D721Med (cell line): ENCODE data around the gene RAP1B.
"Not testable (repeated sequence)": the region's sequence is repeated elsewhere in the genome, so short reads cannot be mapped to it uniquely, and the experiment has no call there.

Experiments
- DNase-seq: peaks from one replicate; pipeline ENCODE4 v3.0.0; 2011; ENCODE audit warnings: low spot score; ENCODE audit not compliant: insufficient read length
- FAIRE-seq: peaks from 2 replicates; lab custom pipeline; 2011; peaks lifted over from hg19 to GRCh38; lab: Jason Lieb, UNC
- CTCF ChIP-seq: IDR thresholded peaks from 2 replicates; pipeline ENCODE4 v1.5.1; 2012; ENCODE audit warnings: mild to moderate bottlenecking, control low read depth; ENCODE audit not compliant: insufficient read depth; ENCODE audit errors: missing control alignments

The RAP1B gene

GRCh38 chr12:68671179-68671578 lies 60.5 kb downstream of the RAP1B start:
- TF ChIP-seq CTCF = no peak
- no peak for FAIRE-seq
- no peak for DNase-seq

DNA sequence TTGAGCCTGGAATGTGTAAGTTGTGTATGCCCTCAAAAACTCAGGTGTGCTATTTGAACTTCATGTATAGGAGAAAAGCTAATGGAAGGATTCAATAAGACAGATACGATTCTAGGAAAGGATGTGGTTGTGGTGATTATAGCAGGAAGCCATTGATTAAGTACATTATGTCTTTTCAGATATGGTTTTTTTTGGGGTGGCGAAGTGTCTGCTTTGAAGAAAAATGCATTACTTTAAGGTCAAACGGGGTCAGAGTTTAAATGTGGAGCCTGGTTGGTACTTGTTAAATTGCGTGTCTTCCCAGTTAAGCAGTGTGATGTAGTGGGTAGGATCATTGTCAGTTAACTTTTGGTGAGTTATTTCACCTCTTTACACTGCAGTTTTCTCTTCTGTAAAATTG lies 63.1 kb downstream of the RAP1B start:
- TF ChIP-seq CTCF = no peak
- FAIRE-seq (no peak), DNase-seq (no peak)

- DNase-seq (no peak), FAIRE-seq (no peak)
- TF ChIP-seq CTCF = no peak
Observed at GRCh38 chr12:68674376-68674775, 63.7 kb downstream of the RAP1B start.

DNA sequence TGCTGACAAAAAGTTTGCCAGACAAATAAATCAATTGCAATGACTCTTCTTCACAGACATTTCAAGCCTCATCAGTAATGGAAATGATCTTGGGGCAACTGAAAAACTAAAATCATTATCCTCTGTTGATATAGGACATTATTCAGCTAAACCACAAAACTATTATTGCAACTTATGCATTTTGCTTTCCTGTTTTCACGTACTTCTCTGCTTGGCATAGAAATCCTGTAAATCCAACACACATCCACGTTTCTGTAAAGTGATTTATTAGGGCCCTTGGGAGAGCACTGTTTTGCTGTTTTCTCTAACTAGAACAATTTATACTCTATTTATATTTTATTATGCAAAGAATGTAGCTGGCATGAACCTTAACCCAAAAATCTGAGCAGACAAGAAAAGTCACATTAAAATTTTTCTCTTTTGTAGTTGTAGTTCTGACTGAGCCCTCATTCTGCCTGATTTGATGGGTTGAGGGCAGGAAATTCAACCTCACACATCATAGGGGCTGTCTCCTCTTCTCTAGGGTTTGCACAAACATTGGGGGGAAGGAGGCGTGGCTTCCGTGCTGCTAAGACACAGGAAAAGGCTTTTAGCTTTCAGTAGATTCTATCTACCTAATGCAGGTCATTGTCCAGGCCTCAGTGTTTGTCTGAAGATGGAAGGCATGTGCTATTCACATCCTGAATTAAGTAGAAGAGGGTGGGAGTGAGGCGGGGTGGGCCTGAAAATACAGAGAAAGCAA lies 64.6 kb downstream of the RAP1B start:
- DNase-seq = no peak
- no peak for FAIRE-seq
- TF ChIP-seq CTCF = no peak

GRCh38 chr12:68676854-68677253 lies 66.2 kb downstream of the RAP1B start:
- DNase-seq, FAIRE-seq: not testable (repeated sequence)

- TF ChIP-seq CTCF = no peak
- DNase-seq (no peak), FAIRE-seq (no peak)
Observed at GRCh38 chr12:68686262-68686594, 75.5 kb downstream of the RAP1B start.

DNA sequence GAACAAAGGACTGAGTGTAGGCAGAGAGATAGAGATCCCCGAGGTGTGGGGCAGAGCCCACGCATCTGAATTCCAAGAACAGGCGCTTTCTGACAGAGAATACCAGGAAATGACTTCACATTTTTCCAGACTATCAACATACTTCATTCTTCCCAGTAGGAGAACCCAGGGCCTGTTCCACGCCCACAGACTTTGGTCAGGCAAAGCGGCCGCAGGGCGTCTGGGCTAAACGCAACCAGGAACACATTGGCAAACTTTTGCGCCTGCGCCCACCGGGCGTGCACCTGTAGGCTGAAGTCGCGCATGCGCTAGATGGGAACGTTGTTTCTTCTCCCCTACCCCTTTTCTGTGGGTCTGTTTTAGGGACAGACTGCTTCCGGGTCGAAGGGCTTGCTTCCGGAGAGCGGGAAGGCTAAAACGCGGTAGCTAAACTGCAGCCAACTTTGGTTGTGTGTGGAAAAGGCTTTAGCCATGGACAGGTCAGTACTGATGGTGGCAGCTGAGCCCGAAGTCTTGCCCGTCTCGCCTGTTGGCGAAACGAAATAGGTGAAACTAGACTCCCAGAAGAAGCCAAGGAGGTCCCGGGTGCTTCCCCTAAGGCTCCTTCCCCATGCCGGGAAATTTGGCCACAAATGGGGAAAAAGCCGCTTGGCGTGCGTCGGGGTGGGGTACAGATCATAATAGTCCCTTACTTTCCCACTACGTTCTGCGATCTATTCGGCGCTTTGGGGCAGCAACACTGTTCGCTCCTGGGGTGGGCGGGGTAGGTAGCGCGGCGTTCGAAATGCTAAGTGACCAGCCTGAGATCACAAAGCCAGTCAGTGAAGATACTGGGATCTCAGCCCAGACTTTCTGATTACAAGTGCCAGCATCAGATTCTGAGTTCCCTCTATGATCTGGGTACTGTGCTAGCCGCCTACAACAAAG lies 76.2 kb downstream of the RAP1B start, which contains the start of gene NUP107:
TSS of gene NUP107 (plus strand) at position 384 of the 927 bp plus-strand sequence. CDS start at position 472, 88 bp downstream.
- TF ChIP-seq CTCF = no peak
- no peak for FAIRE-seq

More for the DNA sequence above, 76.2 kb downstream of the RAP1B start, which contains the start of gene NUP107:
- DNase-seq = peak; percentile 47
